Ishikawa (cell line): ENCODE data around the gene SLC28A3.

ENCODE experiments used
- CEBPB ChIP-seq: IDR thresholded peaks from 2 replicates; pipeline ENCODE4 v1.6.1; 2012
- ZBTB7A ChIP-seq: IDR thresholded peaks from 2 replicates; pipeline ENCODE4 v1.6.1; 2012; ENCODE audit warnings: low read depth

GRCh38 chr9:84374516-84374915, 34.0 kb upstream of the SLC28A3 start:
- TF ChIP-seq CEBPB (no peak), ZBTB7A (no peak)
